B cell (primary cell): ENCODE data around the gene DEXI. TPM values are rescaled to one million over a fixed set of nuclear protein-coding genes. Genes with fewer than 3 reads are reported as not detected.
A peak's percentile ranks its signal among the peaks of the same experiment; 100 is the strongest.

ENCODE experiments used
- ATAC-seq: fragments of 200-7000 bp; cut with Tn5 transposase; one replicate; pipeline ENCODE4 v1.10.0; 2021; ENCODE audit warnings: low read depth, mild to moderate bottlenecking, moderate number of reproducible peaks, moderate library complexity
- CTCF ChIA-PET: fragments of 350-600 bp; sonication (Branson Sonifier 250); formaldehyde crosslinking; loops from one replicate; lab custom pipeline; 2021; ENCODE audit warnings: antibody characterized with exemption, inconsistent platforms; lab: Charles Lee
- POLR2A ChIA-PET: fragments of 350-600 bp; sonication (Branson Sonifier 250); formaldehyde crosslinking; loops from one replicate; lab custom pipeline; 2021; ENCODE audit warnings: antibody characterized with exemption; lab: Charles Lee
- DNase-seq: peaks from one replicate; pipeline ENCODE4 v3.0.0; 2013
- H2AFZ ChIP-seq: 2 replicates; pipeline ENCODE4 v1.6.1; 2012; ENCODE audit warnings: mild to moderate bottlenecking, low read depth, low read length; ENCODE audit not compliant: insufficient read depth, poor library complexity, severe bottlenecking
- H3K27ac ChIP-seq, 2 donors: 1 replicate in 1 of 2; 2 replicates in 1 of 2; pipeline ENCODE4 v1.5.1; 2012 to 2013; ENCODE audit warnings: low read length in 2 of 2, mild to moderate bottlenecking in 2 of 2, moderate library complexity in 1 of 2
- H3K27me3 ChIP-seq, 4 experiments: fragments of 200-600 bp in 1 of 4; sonication (generic) in 1 of 4; replicated peaks in 1 of 4; 1 replicate in 2 of 4; 2 replicates in 2 of 4; pipeline versions ENCODE4 v1.6.1 to v1.7.0; 2013 to 2016; ENCODE audit warnings: low read length in 3 of 4, mild to moderate bottlenecking in 2 of 4, mixed read lengths in 1 of 4, moderate library complexity in 1 of 4; ENCODE audit not compliant: insufficient read depth in 4 of 4, control insufficient read depth in 3 of 4; ENCODE audit errors: control extremely low read depth in 1 of 4
- H3K36me3 ChIP-seq, 2 experiments: replicated peaks in 1 of 2; 1 replicate in 1 of 2; 2 replicates in 1 of 2; pipeline versions ENCODE4 v1.6.1 to v1.7.1; 2013; ENCODE audit warnings: low read length in 1 of 2; ENCODE audit not compliant: insufficient read depth in 2 of 2, control insufficient read depth in 1 of 2; ENCODE audit errors: control extremely low read depth in 1 of 2, extremely low read depth in 1 of 2
- H3K4me1 ChIP-seq, 2 donors: fragments of 200-600 bp in 1 of 2; sonication (generic) in 1 of 2; 1 replicate in 1 of 2; 2 replicates in 1 of 2; pipeline versions ENCODE4 v1.5.1 to v1.6.1; 2013 to 2017; ENCODE audit warnings: low read length in 2 of 2; ENCODE audit not compliant: control insufficient read depth in 2 of 2, insufficient read depth in 2 of 2
- H3K4me2 ChIP-seq: replicated peaks from 2 replicates; pipeline ENCODE3; 2012; ENCODE audit warnings: mild to moderate bottlenecking, low read depth, low read length; ENCODE audit not compliant: poor library complexity, severe bottlenecking
- H3K4me3 ChIP-seq, 5 experiments: fragments of 200-600 bp in 1 of 5; sonication (generic) in 1 of 5; 1 replicate in 3 of 5; 2 replicates in 2 of 5; pipeline versions ENCODE4 v1.5.1 to v1.7.0; 2011 to 2016; ENCODE audit warnings: low read length in 4 of 5, mild to moderate bottlenecking in 4 of 5, low read depth in 2 of 5, control low read depth in 1 of 5, moderate library complexity in 1 of 5; ENCODE audit not compliant: insufficient read depth in 1 of 5; ENCODE audit errors: control extremely low read depth in 1 of 5, extremely low read depth in 1 of 5
- H3K79me2 ChIP-seq: fragments of 200-600 bp; sonication (generic); one replicate; pipeline ENCODE4 v1.6.0; 2016; ENCODE audit warnings: low read length; ENCODE audit not compliant: control insufficient read depth, insufficient read depth
- H3K9ac ChIP-seq: fragments of 200-600 bp; sonication (generic); 2 replicates; pipeline ENCODE4 v1.6.1; 2017; ENCODE audit warnings: mild to moderate bottlenecking, low read length, moderate library complexity
- H3K9me3 ChIP-seq, 3 donors: one replicate each; pipeline versions ENCODE4 v1.6.1 to v1.7.1; 2013; ENCODE audit warnings: low read length in 2 of 3; ENCODE audit not compliant: control insufficient read depth in 2 of 3, insufficient read depth in 1 of 3; ENCODE audit errors: control extremely low read depth in 1 of 3
- H4K20me1 ChIP-seq: 2 replicates; pipeline ENCODE4 v1.6.0; 2012; ENCODE audit warnings: mild to moderate bottlenecking, low read length; ENCODE audit not compliant: insufficient read depth, control insufficient read depth, poor library complexity, severe bottlenecking
- H3K27ac Mint-ChIP-seq: one replicate; pipeline ENCODE4 v1.8.0; 2021; ENCODE audit warnings: mixed read lengths
- H3K27me3 Mint-ChIP-seq: one replicate; pipeline ENCODE4 v1.8.0; 2021; ENCODE audit warnings: mixed read lengths
- H3K4me1 Mint-ChIP-seq: one replicate; pipeline ENCODE4 v1.8.0; 2021; ENCODE audit warnings: mixed read lengths
- H3K4me3 Mint-ChIP-seq: one replicate; pipeline ENCODE4 v1.8.0; 2021; ENCODE audit warnings: mixed read lengths
- H3K9me3 Mint-ChIP-seq: one replicate; pipeline ENCODE4 v1.8.0; 2022; ENCODE audit warnings: mixed read lengths; ENCODE audit not compliant: insufficient read depth
- CTCF ChIP-seq: fragments of 200-600 bp; IDR thresholded peaks from one replicate; pipeline ENCODE4 v1.8.0; 2022; ENCODE audit warnings: antibody characterized with exemption, mild to moderate bottlenecking
- EZH2 ChIP-seq: IDR thresholded peaks from 2 replicates; pipeline ENCODE4 v1.6.1; 2012; ENCODE audit warnings: borderline replicate concordance, low read depth, mild to moderate bottlenecking, moderate library complexity, low read length; ENCODE audit not compliant: insufficient read depth, poor library complexity, severe bottlenecking
- WGBS: methylation state at CpG from one replicate; pipeline ENCODE4 v1.1.5; 2013; ENCODE audit warnings: missing lambda C conversion rate; ENCODE audit not compliant: insufficient coverage; 5-methylcytosine and 5-hydroxymethylcytosine counted together
- intact Hi-C: fragments of 100-400 bp; cut with micrococcal nuclease; formaldehyde crosslinking; loops from one replicate; pipeline ENCODE4 v1.10.0; 2022
- polyA plus RNA-seq: library from polyadenylated mRNA; depleted of rRNA; stranded (reverse); fragments of >200 nt; gene quantifications from 2 replicates; pipeline ENCODE4 v1.2.3, GENCODE V29; 2012
- total RNA-seq, 2 donors: library from RNA; stranded (reverse); fragments of 120-200 nt in 1 of 2; gene quantifications; 1 replicate in 1 of 2; 2 replicates in 1 of 2; pipeline versions ENCODE4 v1.2.3 to v1.2.4, GENCODE V29; 2013 to 2022

The DEXI gene
- total and polyA plus RNA-seq, 2 donors (not counting 1 experiment from before 2014, with no cell fraction given): 9.1 to 17.7 TPM

DNA sequence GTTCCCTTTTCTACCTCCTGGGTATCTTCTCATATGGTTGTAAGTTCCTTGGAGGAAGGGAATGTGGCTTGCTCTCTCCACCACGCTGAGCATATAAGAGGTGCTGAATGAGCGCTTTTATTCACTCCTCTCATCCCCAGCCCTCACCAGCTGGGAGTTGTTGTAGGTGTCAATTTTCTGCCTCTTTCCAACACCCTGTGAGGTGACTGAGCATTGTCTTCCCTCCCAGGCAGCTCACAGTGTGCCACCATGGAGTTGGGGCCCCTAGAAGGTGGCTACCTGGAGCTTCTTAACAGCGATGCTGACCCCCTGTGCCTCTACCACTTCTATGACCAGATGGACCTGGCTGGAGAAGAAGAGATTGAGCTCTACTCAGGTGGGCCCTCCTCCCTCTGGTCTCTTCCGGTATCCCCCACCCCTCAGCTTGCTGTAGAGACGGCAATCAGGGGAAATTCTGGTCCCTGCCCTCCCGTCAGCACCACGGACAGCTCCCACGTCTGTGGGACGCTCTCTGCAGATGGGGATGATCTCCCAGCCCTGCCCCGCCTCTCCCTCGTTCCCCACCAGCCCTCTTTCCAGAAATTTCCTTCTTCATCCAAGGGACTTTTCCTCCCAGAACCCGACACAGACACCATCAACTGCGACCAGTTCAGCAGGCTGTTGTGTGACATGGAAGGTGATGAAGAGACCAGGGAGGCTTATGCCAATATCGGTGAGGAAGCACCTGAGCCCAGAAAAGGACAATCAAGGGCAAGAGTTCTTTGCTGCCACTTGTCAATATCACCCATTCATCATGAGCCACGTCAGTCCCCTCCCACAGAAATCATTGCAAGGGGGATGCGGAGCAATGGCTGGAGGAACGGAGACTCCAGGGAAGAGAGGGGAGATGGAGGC lies 47.0 kb downstream of the DEXI start:
- POLR2A ChIA-PET: interaction anchor here (0.6 to 3.7 kb wide), 5 partner anchors 16 to 1049 kb away, joined by 3 to 28 read pairs (median 8); no protein-coding TSS in a partner anchor
- CTCF ChIA-PET: interaction anchor here (1.1 to 1.9 kb wide), 8 partner anchors 8 to 380 kb away, joined by 4 to 6 read pairs (median 5); partner anchors contain the start of gene CIITA

More for the DNA sequence above, 47.0 kb downstream of the DEXI start:
- Mint-ChIP-seq H3K4me3 (peak overlapping the region; percentile 78), H3K9me3 (peaks cover 2% of the 10 kb centered on the region), H3K27me3 (no peaks in the 10 kb centered on the region), H3K4me1 (peaks cover 93% of the 10 kb centered on the region), H3K27ac (peak overlapping the region; percentile 92)
- ATAC-seq (no peak), DNase-seq (peak; percentile 72)
- intact Hi-C loops: no loop called here
- Histone ChIP-seq H2AFZ (no peak overlapping the region), H3K27me3 (no peaks in the 10 kb centered on the region), H3K79me2 (peaks cover 97% of the 10 kb centered on the region), H3K4me3 (no peak overlapping the region), H3K9ac (peak overlapping the region; percentile 5), H4K20me1 (peaks cover 68% of the 10 kb centered on the region), H3K27ac (peak overlapping the region; percentile 68 to 77), H3K36me3 (peaks cover 26 to 77% of the 10 kb centered on the region in 2 experiments), H3K4me1 (peaks cover 88 to 93% of the 10 kb centered on the region in 2 donors), H3K4me2 (peak overlapping the region; percentile 64), H3K9me3 (peaks cover 0 to 7% (median 0%) of the 10 kb centered on the region in 3 donors)
- WGBS: 75% methylated on average over 6 of the region's 17 CpGs
- TF ChIP-seq EZH2: no peak
- no peak for TF ChIP-seq CTCF
